Measurements from ENCODE around the gene UGP2.

Gene UGP2

DNA sequence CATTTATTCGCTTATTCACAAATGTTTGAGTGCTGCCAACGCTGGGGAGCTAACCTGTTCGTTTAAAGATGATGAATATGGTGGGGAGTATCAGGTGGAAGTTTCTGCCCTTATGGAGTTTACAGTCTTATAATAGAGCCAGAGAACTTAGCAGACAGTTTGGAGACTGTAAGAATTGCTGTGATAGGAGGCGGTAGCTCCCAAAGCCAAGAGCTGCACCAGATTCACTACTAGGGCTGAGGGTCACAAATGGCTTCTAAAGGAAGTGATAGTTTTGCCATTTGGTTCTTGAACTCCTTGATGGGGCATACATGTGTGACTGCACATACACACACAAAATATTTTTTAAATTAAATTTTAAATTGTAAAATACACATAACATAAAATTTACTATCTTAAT lies 29.0 kb downstream of the UGP2 start:
- DNase-seq (ENCODE audit: extremely low spot score) = no peak
- TF ChIP-seq ARNT (IDR thresholded peaks at IDR 0.05) (no peak), TARDBP (IDR thresholded peaks at IDR 0.05) (no peak), NFRKB (IDR thresholded peaks at IDR 0.05) (no peak), HDGF (IDR thresholded peaks at IDR 0.05; ENCODE audit: borderline replicate concordance) (no peak), SUZ12 (IDR thresholded peaks at IDR 0.05) (no peak), ELF4 (IDR thresholded peaks at IDR 0.05) (no peak), CTBP1 (IDR thresholded peaks at IDR 0.05; ENCODE audit: borderline replicate concordance) (no peak), FOXA1 (IDR thresholded peaks at IDR 0.05) (no peak), FOXK2 (IDR thresholded peaks at IDR 0.05) (no peak), FOXM1 (IDR thresholded peaks at IDR 0.05; ENCODE audit: borderline replicate concordance) (no peak), LEF1 (IDR thresholded peaks at IDR 0.05; ENCODE audit: borderline replicate concordance) (no peak), ZNF384 (IDR thresholded peaks at IDR 0.05) (no peak), SP1 (IDR thresholded peaks at IDR 0.05) (no peak), L3MBTL2 (conservative IDR thresholded peaks at IDR 0.05) (no peak), BHLHE40 (IDR thresholded peaks at IDR 0.05; ENCODE audit: borderline replicate concordance) (no peak)
- TF ChIP-seq, protein P1, sequence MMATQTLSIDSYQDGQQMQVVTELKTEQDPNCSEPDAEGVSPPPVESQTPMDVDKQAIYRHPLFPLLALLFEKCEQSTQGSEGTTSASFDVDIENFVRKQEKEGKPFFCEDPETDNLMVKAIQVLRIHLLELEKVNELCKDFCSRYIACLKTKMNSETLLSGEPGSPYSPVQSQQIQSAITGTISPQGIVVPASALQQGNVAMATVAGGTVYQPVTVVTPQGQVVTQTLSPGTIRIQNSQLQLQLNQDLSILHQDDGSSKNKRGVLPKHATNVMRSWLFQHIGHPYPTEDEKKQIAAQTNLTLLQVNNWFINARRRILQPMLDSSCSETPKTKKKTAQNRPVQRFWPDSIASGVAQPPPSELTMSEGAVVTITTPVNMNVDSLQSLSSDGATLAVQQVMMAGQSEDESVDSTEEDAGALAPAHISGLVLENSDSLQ (IDR thresholded peaks at IDR 0.05) = no peak
- CTCF ChIA-PET = interaction anchor here (1.3 kb wide), 1 partner anchor 9 kb away, joined by 8 read pairs; no protein-coding TSS in a partner anchor
- POLR2A ChIA-PET = no interaction called here

DNA sequence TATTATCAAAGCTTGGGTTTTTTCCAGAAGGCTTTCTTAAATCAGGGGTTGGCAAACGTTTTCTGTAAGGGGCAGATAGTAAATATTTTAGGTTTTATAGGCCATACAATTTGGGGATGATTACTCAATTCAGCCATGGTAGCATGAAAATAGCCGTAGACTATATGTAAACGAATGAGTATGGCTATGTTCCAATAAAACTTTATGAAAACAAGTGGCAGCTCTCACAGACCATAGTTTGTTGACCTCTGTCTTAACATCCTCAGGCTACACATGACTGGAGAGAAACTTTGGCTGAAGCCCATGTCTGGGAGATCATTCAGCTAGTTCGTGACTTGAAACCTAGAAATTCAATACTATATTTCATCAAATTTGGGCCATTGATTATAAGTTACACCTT lies 30.2 kb downstream of the UGP2 start:
- no peak for TF ChIP-seq TARDBP (IDR thresholded peaks at IDR 0.05)
- no peak for TF ChIP-seq FOXK2 (IDR thresholded peaks at IDR 0.05)
- CTCF ChIA-PET = no interaction called here
- POLR2A ChIA-PET = no interaction called here
- DNase-seq (ENCODE audit: extremely low spot score) = no peak

DNA sequence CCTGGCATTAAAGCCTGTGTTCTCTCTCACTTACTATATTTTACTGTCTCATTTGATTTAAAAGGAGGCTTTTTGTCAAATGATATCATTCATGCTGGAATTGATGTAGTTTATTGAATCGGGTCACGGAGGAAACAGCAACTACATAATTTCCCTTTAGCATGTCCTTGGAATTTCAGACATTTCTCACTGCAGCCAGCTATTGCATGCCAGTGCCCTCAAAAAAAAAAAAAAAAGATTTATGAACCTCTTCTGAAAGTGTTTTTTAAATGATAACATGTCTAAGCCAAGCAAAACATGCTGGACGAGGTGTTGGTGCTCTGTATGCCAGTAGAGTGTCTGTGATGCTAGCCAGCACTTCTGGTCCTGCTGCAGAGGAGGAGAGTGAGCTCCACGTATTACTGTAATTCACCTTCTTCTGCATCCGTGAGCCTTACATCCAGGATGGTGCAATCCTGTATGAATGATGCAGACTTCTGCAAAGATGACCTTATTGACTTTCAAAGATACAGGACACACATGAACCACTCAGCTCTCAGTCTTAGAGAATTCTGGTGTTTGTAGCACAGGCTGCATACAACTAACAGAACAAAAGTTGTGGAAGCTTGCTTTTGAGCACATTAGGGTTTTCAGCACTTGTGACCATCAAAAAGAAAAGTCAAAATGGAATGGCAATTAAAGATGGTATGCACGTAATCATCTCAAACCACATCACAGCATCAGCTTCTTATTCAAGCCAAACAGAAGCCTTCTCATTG lies 31.1 kb downstream of the UGP2 start:
- ChIA-PET POLR2A (no interaction called here), CTCF (no interaction called here)
- TF ChIP-seq TARDBP (IDR thresholded peaks at IDR 0.05) (no peak), HDGF (IDR thresholded peaks at IDR 0.05; ENCODE audit: borderline replicate concordance) (no peak), L3MBTL2 (conservative IDR thresholded peaks at IDR 0.05) (no peak), LEF1 (IDR thresholded peaks at IDR 0.05; ENCODE audit: borderline replicate concordance) (no peak), BHLHE40 (IDR thresholded peaks at IDR 0.05; ENCODE audit: borderline replicate concordance) (no peak), NFRKB (IDR thresholded peaks at IDR 0.05) (no peak), ARNT (IDR thresholded peaks at IDR 0.05) (no peak), SP1 (IDR thresholded peaks at IDR 0.05) (no peak), ZNF384 (IDR thresholded peaks at IDR 0.05) (no peak)
- TF ChIP-seq, protein P1 (IDR thresholded peaks at IDR 0.05) = no peak
- no peak for DNase-seq (ENCODE audit: extremely low spot score)

- TF ChIP-seq HDGF (IDR thresholded peaks at IDR 0.05; ENCODE audit: borderline replicate concordance) (no peak), FOXA1 (IDR thresholded peaks at IDR 0.05) (no peak), SUZ12 (IDR thresholded peaks at IDR 0.05) (no peak), LEF1 (IDR thresholded peaks at IDR 0.05; ENCODE audit: borderline replicate concordance) (no peak), ARNT (IDR thresholded peaks at IDR 0.05) (no peak), NFRKB (IDR thresholded peaks at IDR 0.05) (no peak)
- ChIA-PET POLR2A (no interaction called here), CTCF (no interaction called here)
- DNase-seq (ENCODE audit: extremely low spot score) = no peak
These were observed 32.8 kb downstream of the UGP2 start for GRCh38 chr2:63874204-63875130.

DNA sequence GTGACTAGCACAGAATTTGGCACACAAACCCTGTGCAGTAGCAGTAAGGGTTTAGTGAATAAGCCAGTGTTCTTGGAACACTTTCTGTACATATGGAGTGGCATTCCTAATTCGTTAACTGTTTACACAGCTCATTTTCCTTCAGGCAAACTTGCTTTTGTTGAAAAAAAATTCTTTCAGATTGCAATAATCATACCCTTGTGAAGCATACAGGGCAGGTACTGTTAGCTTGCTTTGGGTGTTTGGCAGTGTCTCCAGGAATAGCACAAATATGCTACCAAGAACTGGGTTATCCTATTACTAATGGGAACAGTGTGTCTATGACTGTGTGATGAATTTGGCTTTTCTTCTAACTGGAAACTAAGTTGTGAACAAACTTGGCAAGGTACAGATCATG lies 33.4 kb downstream of the UGP2 start:
- TF ChIP-seq FOXM1 (IDR thresholded peaks at IDR 0.05; ENCODE audit: borderline replicate concordance) (no peak), SUZ12 (IDR thresholded peaks at IDR 0.05) (no peak), ARNT (IDR thresholded peaks at IDR 0.05) (no peak), FOXK2 (IDR thresholded peaks at IDR 0.05) (no peak), SP1 (IDR thresholded peaks at IDR 0.05) (no peak), CTBP1 (IDR thresholded peaks at IDR 0.05; ENCODE audit: borderline replicate concordance) (no peak), ELF4 (IDR thresholded peaks at IDR 0.05) (no peak), LEF1 (IDR thresholded peaks at IDR 0.05; ENCODE audit: borderline replicate concordance) (no peak), L3MBTL2 (conservative IDR thresholded peaks at IDR 0.05) (no peak), NFRKB (IDR thresholded peaks at IDR 0.05) (no peak), FOXA1 (IDR thresholded peaks at IDR 0.05) (no peak), BHLHE40 (IDR thresholded peaks at IDR 0.05; ENCODE audit: borderline replicate concordance) (no peak), HDGF (IDR thresholded peaks at IDR 0.05; ENCODE audit: borderline replicate concordance) (no peak), TARDBP (IDR thresholded peaks at IDR 0.05) (no peak), ZNF384 (IDR thresholded peaks at IDR 0.05) (no peak)
- DNase-seq (ENCODE audit: extremely low spot score) = no peak
- ChIA-PET POLR2A (no interaction called here), CTCF (no interaction called here)

DNA sequence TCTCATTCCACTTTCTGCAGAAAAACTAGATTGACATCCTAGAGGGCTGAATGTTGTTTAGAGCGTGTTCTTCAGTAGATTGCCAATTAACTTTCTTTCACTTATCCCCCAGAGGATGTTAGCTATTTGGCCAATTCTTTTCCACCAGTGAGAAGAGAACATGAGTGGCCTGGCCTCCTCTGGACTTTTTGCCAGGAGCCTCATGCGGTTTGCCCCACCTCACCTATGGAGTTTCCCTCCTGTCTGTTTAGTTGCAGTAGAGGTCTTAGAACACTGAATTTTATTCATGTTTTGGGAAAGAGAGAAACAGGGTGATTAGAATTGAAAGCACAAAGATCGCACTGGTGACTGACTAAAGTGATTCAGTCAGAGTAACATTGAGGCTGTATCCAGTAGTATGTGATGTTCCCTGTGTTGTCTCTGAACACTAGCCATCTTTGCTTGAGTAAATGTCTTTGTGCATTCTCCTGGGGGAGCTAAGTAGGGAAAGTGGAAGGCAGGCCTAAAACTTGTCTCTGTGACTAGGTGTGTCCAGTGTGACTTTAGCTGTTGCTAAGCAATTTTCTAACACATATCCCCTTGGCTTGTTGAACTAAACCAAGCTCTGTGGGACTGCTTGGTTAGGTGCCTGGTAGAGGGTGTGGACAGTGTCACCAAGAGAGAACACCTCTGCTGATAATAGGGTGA lies 34.0 kb downstream of the UGP2 start:
- ChIA-PET POLR2A (interaction anchor here (0.9 kb wide), 1 partner anchor 34 kb away, joined by 3 read pairs; the partner anchor contains the start of gene UGP2), CTCF (no interaction called here)
- TF ChIP-seq ARNT (IDR thresholded peaks at IDR 0.05) (no peak), L3MBTL2 (conservative IDR thresholded peaks at IDR 0.05) (no peak), SP1 (IDR thresholded peaks at IDR 0.05) (no peak), SUZ12 (IDR thresholded peaks at IDR 0.05) (no peak), FOXM1 (IDR thresholded peaks at IDR 0.05; ENCODE audit: borderline replicate concordance) (no peak), FOXK2 (IDR thresholded peaks at IDR 0.05) (no peak), ELF4 (IDR thresholded peaks at IDR 0.05) (no peak), NFRKB (IDR thresholded peaks at IDR 0.05) (no peak), BHLHE40 (IDR thresholded peaks at IDR 0.05; ENCODE audit: borderline replicate concordance) (no peak)
- TF ChIP-seq, protein P1 (IDR thresholded peaks at IDR 0.05) = no peak
- no peak for DNase-seq (ENCODE audit: extremely low spot score)
